D721Med (cell line): ENCODE results near the gene EHBP1L1.

Experiments used
- DNase-seq: peaks from one replicate; pipeline ENCODE4 v3.0.0; 2011; ENCODE audit warnings: low spot score; ENCODE audit not compliant: insufficient read length
- FAIRE-seq: peaks from 2 replicates; lab custom pipeline; 2011; peaks lifted over from hg19 to GRCh38; lab: Jason Lieb, UNC
- TF ChIP-seq, protein P1 (sequence below): IDR thresholded peaks from 2 replicates; pipeline ENCODE4 v1.5.1; 2012; ENCODE audit warnings: mild to moderate bottlenecking, control low read depth; ENCODE audit not compliant: insufficient read depth; ENCODE audit errors: missing control alignments

Gene EHBP1L1

DNA sequence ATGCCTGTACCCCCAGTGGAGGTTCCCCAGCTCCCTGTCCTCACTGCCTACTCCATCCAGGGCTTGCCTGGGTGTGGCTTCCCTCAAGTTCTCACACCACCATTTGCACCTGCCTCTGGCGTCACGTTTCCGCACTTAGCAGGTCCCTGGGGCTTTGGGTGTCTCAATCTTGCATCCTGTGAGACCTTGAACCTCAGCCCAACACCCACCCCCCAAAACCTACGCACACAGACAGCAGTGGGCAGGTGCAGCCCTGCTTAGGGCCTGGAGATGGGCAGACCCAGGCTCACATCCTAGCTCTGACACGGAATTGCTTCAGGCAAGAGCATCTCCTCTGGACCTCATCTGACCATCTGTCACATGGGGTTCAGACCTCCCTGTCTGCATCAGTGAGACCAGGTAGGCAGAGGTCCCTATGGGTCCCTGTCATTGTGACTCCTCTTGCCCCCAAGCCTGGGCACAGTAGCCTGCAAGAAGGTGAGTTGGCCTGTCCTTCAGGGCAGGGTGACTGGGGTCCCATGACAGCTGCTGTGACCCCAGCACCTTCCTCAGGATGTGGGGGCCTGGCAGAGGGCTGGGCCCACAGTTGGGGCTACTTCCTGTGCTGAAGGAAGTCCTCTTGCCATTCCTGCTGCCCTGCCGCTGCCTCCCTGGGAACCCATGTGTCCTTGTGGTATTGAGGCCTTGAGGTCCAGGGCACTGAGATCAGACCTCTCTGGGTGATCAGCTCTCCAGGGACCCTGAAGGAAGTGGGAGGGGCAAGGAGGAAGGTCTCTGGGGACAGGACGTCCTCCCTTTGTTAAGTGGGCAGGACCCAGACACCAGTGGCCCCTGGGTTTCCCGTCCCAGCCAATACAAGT, 64.0 kb downstream of the EHBP1L1 start:
- DNase-seq (no peak), FAIRE-seq (no peak)
- TF ChIP-seq, protein P1, sequence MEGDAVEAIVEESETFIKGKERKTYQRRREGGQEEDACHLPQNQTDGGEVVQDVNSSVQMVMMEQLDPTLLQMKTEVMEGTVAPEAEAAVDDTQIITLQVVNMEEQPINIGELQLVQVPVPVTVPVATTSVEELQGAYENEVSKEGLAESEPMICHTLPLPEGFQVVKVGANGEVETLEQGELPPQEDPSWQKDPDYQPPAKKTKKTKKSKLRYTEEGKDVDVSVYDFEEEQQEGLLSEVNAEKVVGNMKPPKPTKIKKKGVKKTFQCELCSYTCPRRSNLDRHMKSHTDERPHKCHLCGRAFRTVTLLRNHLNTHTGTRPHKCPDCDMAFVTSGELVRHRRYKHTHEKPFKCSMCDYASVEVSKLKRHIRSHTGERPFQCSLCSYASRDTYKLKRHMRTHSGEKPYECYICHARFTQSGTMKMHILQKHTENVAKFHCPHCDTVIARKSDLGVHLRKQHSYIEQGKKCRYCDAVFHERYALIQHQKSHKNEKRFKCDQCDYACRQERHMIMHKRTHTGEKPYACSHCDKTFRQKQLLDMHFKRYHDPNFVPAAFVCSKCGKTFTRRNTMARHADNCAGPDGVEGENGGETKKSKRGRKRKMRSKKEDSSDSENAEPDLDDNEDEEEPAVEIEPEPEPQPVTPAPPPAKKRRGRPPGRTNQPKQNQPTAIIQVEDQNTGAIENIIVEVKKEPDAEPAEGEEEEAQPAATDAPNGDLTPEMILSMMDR: no peak

DNA sequence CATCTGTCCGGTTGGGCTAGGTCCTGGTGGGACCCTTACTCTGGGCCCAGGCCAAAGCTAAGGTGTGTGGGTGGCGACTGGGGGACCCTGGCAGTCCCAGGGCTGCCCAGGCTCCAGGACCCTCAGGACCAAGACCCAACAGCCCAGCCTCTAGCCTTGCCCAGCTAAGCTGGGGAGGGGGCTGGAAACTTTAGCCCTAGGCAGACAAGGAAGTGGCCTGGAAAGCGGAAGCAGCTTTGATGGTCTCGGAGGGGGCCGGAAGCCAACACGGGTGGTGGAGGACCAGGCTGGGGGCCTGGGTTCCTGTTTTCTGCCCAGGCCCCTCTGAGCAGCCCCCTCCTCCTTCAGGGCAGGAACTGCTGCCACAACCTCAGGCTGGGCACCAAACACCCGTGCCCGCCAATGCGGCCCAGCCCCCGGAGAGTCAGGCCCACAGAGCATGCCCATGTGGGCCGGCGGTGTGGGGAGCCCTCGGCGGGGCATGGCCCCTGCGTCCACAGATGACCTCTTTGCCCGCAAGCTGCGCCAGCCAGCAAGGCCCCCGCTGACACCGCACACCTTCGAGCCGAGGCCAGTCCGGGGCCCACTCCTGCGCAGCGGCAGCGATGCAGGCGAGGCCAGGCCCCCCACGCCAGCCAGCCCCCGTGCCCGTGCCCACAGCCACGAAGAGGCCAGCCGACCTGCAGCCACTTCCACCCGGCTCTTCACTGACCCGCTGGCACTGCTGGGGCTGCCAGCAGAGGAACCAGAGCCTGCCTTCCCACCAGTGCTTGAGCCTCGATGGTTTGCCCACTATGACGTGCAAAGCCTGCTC, 64.8 kb downstream of the EHBP1L1 start:
- DNase-seq (no peak), FAIRE-seq (no peak)
- TF ChIP-seq, protein P1: no peak

DNA sequence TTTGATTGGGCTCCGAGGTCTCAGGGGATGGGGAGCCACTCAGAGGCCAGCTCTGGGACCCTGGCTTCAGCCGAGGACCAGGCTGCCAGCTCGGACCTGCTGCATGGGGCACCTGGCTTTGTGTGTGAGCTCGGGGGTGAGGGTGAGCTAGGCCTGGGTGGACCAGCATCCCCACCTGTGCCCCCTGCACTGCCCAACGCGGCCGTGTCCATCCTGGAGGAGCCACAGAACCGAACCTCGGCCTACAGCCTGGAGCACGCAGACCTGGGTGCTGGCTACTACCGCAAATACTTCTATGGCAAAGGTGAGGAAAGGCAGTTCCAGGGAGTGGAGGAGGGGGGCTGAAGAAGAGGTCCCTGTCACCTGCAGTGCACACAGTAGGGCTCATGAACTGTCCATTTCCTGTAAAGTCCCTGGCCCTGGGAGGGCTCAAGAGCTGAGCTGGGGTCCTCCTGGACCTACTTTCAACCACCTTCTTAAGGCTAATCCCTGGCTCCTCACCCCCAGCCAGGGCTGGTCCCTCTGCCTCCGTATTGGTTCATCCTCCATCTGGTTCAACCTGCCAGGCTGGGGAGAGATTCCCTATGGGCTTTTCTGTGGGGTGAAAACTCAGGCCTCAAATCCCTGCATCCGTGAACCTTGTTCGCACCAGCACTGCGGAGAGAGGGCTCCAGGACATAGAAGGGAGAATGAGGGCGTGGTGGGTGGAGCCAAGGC, 65.6 kb downstream of the EHBP1L1 start:
- TF ChIP-seq, protein P1: no peak
- FAIRE-seq (no peak), DNase-seq (no peak)
